ENCODE results near the gene TNFAIP8L2. TPM values are rescaled to one million over a fixed set of nuclear protein-coding genes. Genes with fewer than 3 reads are reported as not detected.

TNFAIP8L2 gene
- total RNA-seq, 1 experiment from 2014 or later = not detected

DNA sequence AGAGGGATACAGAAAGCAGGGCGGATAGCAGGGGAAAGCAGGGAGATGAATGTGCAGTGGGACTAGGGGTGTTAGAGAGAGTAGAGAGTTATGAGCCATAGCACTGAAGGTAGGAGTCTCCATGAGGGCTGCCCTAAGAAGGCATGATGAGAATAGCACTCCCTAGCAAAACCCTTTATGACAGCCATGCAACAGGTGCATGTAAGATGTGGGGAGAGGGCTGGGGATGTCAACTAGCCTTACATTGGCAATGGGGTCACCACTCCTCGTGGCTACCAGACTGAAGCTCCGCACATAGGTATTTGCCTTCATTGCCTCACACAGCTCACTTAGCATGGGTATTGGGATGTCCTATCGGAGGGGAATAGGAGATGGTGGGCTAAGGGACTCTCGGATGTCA, 14.7 kb downstream of the TNFAIP8L2 start:
- Histone ChIP-seq H4K5ac (ENCODE audit: insufficient read length, low read depth, low read length) (no peak overlapping the region), H3K23ac (ENCODE audit: insufficient read length, low read depth, low read length) (no peak overlapping the region), H3T11ph (ENCODE audit: low read length) (no peak overlapping the region), H3K4ac (ENCODE audit: low read depth, low read length) (no peak overlapping the region), H3K4me2 (ENCODE audit: insufficient read depth, insufficient read length, low read length) (no peak overlapping the region), H2BK15ac (ENCODE audit: low read depth, low read length) (no peak overlapping the region), H4K8ac (replicated peaks; ENCODE audit: insufficient read length, low read depth, low read length) (no peak overlapping the region), H2BK12ac (ENCODE audit: insufficient read length, low read depth, low read length) (no peak overlapping the region), H3K14ac (ENCODE audit: insufficient read depth, low read length) (no peak overlapping the region; the same call in 1 of the 2 replicates), H3K23me2 (ENCODE audit: insufficient read length, low read depth, low read length, poor library complexity, severe bottlenecking) (peaks cover 5% of the 10 kb centered on the region), H2AFZ (ENCODE audit: low read length) (no peak overlapping the region), H3K56ac (ENCODE audit: insufficient read length, low read depth, low read length) (no peak overlapping the region), H3K79me2 (ENCODE audit: insufficient read depth, low read length) (no peaks in the 10 kb centered on the region), H2BK20ac (ENCODE audit: low read depth, low read length, poor library complexity, severe bottlenecking) (no peak overlapping the region), H2BK5ac (ENCODE audit: insufficient read length, low read length) (no peak overlapping the region), H3K18ac (ENCODE audit: insufficient read length, low read depth, low read length) (no peak overlapping the region), H3K9me3 (ENCODE audit: control insufficient read depth, low read depth, low read length) (no peaks in the 10 kb centered on the region), H3K79me1 (ENCODE audit: insufficient read depth, low read depth, low read length, poor library complexity, severe bottlenecking) (no peaks in the 10 kb centered on the region), H3K4me1 (ENCODE audit: insufficient read depth, low read length) (no peaks in the 10 kb centered on the region), H3K27ac (ENCODE audit: insufficient read length, low read depth, low read length) (no peak overlapping the region), H3K9ac (ENCODE audit: extremely low read depth, insufficient read length, low read length) (no peak overlapping the region), H4K20me1 (ENCODE audit: control insufficient read depth, insufficient read depth, insufficient read length) (no peaks in the 10 kb centered on the region), H2BK120ac (ENCODE audit: low read depth, low read length, poor library complexity, severe bottlenecking) (no peak overlapping the region), H2AK5ac (ENCODE audit: insufficient read length, low read length) (no peak overlapping the region), H4K91ac (ENCODE audit: insufficient read length, low read depth, low read length) (no peak overlapping the region), H3K27me3 (ENCODE audit: insufficient read depth, low read length) (no peaks in the 10 kb centered on the region)
- no CpG with 5 or more reads among the region's 5 CpGs for WGBS (ENCODE audit: extremely low coverage, insufficient read length, low lambda C conversion rate)
- H3K27ac Mint-ChIP-seq = peak overlapping the region in 2 of 3 experiments; percentile 3 to 29; a peak in 5 of 7 replicates
- H3K4me1 Mint-ChIP-seq = peaks cover 10 to 17% of the 10 kb centered on the region in 2 experiments
- H3K9me3 Mint-ChIP-seq = no peaks in the 10 kb centered on the region
- peaks cover 20 to 54% (median 40%) of the 10 kb centered on the region in 3 experiments; a peak in 6 of 7 replicates for H3K36me3 Mint-ChIP-seq (ENCODE audit: insufficient read depth in 1 of 3, low read depth in 3 of 3)
- no peaks in the 10 kb centered on the region for H3K27me3 Mint-ChIP-seq (ENCODE audit: low read depth)
- TF ChIP-seq, protein P1, sequence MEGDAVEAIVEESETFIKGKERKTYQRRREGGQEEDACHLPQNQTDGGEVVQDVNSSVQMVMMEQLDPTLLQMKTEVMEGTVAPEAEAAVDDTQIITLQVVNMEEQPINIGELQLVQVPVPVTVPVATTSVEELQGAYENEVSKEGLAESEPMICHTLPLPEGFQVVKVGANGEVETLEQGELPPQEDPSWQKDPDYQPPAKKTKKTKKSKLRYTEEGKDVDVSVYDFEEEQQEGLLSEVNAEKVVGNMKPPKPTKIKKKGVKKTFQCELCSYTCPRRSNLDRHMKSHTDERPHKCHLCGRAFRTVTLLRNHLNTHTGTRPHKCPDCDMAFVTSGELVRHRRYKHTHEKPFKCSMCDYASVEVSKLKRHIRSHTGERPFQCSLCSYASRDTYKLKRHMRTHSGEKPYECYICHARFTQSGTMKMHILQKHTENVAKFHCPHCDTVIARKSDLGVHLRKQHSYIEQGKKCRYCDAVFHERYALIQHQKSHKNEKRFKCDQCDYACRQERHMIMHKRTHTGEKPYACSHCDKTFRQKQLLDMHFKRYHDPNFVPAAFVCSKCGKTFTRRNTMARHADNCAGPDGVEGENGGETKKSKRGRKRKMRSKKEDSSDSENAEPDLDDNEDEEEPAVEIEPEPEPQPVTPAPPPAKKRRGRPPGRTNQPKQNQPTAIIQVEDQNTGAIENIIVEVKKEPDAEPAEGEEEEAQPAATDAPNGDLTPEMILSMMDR (conservative IDR thresholded peaks at IDR 0.05) = no peak
- no peak overlapping the region for H3K4me3 Mint-ChIP-seq
- no peak for DNase-seq
